Measurements from ENCODE around the gene HTR3E.
"Not testable (repeated sequence)": the region's sequence is repeated elsewhere in the genome, so short reads cannot be mapped to it uniquely, and the experiment has no call there.

HTR3E gene

GRCh38 chr3:184096811-184097383 lies at the start of gene HTR3E:
TSS of gene HTR3E (plus strand) at chr3:184097064. CDS start at chr3:184097530, 466 bp downstream.
- no peak for DNase-seq (ENCODE audit: low read depth in 2 of 2, low spot score in 1 of 2)

GRCh38 chr3:184050217-184050847 lies 46.5 kb upstream of the HTR3E start:
- DNase-seq (ENCODE audit: low read depth in 2 of 2, low spot score in 1 of 2): no peak

DNA sequence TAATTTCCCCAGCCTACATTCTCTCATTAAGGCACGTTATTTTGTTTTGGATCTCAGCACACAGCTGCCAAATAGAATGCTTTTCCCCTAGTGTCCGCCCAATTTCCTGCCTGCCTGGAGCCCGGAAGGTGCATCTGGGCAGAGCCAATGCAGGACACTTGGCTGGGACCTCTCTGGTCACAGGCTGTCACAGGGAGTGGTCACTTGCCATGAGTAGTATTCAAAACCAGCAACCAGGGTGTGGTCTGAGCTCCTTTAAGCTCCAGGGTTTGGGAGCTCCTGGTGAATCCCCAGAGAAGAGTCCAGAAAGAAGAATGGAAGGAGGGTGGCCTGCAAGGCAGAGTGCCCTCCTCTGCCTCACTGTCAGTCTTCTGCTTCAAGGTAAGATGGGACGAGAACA lies 44.1 kb upstream of the HTR3E start, which contains the start of gene HTR3C:
Gene HTR3C, plus strand, starts transcription at position 281 of the 400 bp plus-strand sequence. Its CDS starts 34 bp downstream, at position 315.
- DNase-seq (ENCODE audit: low read depth in 2 of 2, low spot score in 1 of 2): no peak

DNA sequence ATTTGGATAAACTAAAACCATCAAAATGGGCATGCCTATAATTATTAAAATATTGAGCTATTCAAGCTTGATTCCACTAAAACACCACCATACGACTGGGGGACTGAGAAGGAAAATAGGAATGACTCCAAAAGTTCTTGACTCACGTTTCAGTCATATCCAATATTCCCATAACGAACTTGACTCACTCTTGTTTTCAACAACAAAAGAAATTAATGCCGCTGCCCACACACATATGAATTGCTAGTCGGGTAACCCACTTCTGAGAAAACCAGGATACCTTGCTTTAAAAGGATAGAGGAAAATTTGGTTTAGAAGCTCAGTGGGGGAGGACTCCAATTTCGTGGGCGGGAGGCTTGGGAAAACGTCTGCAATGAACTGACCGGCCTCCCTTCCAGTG lies 38.8 kb upstream of the HTR3E start:
- no peak for DNase-seq (ENCODE audit: low read depth in 2 of 2, low spot score in 1 of 2)

DNA sequence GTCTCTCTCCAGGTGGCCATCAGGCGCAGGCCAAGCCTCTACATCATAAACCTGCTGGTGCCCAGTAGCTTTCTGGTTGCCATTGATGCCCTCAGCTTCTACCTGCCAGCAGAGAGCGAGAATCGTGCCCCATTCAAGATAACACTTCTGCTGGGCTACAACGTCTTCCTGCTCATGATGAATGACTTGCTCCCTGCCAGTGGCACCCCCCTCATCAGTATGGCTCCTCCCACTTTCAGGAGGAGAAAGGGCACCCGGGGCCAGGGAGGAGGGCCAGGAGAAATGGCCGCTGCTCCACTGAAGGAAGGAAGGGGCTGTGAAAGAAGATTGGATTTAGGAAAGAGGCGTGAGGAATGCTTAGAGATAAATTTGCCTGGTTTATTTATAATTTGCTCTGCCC lies 37.4 kb upstream of the HTR3E start:
- DNase-seq (ENCODE audit: low read depth in 2 of 2, low spot score in 1 of 2): no peak

- no peak for DNase-seq (ENCODE audit: low read depth in 2 of 2, low spot score in 1 of 2)
Observed at GRCh38 chr3:184062637-184063036, 34.2 kb upstream of the HTR3E start.

- DNase-seq (ENCODE audit: low read depth in 2 of 2, low spot score in 1 of 2): no peak
Observed at GRCh38 chr3:184066211-184066610, 30.7 kb upstream of the HTR3E start.

DNA sequence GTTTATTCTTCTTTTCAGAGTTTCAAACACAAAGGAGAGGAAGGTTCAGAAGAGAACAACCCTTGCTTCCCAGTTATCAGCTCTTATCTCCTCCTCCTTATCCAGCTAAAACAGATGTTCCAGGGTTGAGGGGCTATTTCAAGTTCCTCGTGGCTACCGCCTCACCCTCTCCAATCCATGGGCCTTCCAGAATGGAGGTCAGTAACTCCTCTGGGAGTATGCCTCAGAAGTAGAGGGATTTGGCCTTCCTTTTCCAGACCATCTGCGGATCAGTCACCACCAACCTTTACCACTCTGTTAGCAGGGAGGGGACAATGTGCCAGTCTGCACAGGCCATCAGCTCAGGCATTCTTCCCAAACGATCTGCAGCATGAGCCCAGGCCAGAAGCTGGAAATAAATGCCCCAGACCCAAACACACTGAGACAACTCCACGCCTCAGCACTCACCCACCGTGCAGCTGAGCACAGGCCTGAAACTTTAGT lies 29.2 kb upstream of the HTR3E start:
- no peak for DNase-seq (ENCODE audit: low read depth in 2 of 2, low spot score in 1 of 2)

GRCh38 chr3:184068344-184068743 lies 28.5 kb upstream of the HTR3E start:
- no peak for DNase-seq (ENCODE audit: low read depth in 2 of 2, low spot score in 1 of 2)

DNA sequence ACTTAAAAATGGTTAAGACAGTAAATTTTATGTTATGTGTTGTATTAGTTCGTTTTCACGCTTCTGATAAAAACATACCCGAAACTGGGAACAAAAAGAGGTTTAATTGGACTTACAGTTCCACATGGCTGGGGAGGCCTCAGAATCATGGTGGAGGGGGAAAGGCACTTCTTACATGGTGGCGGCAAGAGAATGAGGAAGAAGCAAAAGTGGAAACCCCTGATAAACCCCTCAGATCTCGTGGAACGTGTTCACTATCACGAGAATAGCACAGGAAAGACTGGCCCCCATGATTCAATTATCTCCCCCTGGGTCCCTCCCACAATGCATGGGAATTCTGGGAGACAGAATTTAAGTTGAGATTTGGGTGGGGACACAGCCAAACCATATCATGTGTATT lies 25.7 kb upstream of the HTR3E start:
- not testable (repeated sequence) for DNase-seq (ENCODE audit: low read depth in 2 of 2, low spot score in 1 of 2)

GRCh38 chr3:184073621-184074020 lies 23.2 kb upstream of the HTR3E start:
- DNase-seq (ENCODE audit: low read depth in 2 of 2, low spot score in 1 of 2): no peak

DNA sequence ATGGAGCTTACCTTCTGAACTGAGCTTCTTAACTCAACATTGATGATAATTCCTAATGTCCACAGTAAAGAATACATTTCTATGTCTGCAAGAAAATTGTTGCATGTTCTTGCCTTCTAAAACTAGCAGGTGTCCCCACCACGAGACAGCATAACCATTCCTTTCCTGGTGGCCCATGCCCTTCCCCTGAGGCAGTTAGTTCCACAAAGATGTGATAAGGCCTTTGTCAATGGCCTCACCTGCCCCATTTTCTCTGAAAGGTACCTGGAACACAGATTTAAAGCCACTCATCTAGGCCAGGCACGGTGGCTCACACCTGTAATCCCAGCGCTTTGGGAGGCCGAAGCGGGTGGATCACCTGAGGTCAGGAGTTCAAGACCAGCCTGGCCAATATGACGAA lies 21.0 kb upstream of the HTR3E start:
- no peak for DNase-seq (ENCODE audit: low read depth in 2 of 2, low spot score in 1 of 2)

- no peak for DNase-seq (ENCODE audit: low read depth in 2 of 2, low spot score in 1 of 2)
Observed at GRCh38 chr3:184077881-184078280, 19.0 kb upstream of the HTR3E start.

DNA sequence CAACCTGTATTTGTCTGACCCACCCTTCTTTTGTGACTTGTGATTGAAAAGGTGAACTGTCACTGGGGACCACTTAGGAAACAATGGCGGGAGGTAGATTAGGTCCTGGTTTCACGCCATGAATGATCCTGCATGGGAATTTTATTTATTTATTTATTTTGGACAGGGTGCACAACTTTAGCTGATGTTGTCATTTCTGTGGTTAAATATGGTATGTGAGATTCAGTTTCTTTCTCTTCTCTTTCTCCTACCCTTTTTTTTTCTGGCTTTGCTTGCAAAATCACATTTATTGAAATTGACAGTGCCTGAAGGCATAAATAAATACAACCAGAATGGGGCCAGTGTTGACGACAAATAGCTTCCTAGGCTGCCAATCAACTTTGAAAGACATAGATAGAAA lies 18.0 kb upstream of the HTR3E start:
- DNase-seq (ENCODE audit: low read depth in 2 of 2, low spot score in 1 of 2): no peak

- no peak for DNase-seq (ENCODE audit: low read depth in 2 of 2, low spot score in 1 of 2)
Observed at GRCh38 chr3:184081116-184081830, 15.6 kb upstream of the HTR3E start.

- DNase-seq (ENCODE audit: low read depth in 2 of 2, low spot score in 1 of 2): no peak
Observed at GRCh38 chr3:184082034-184082433, 14.8 kb upstream of the HTR3E start.

DNA sequence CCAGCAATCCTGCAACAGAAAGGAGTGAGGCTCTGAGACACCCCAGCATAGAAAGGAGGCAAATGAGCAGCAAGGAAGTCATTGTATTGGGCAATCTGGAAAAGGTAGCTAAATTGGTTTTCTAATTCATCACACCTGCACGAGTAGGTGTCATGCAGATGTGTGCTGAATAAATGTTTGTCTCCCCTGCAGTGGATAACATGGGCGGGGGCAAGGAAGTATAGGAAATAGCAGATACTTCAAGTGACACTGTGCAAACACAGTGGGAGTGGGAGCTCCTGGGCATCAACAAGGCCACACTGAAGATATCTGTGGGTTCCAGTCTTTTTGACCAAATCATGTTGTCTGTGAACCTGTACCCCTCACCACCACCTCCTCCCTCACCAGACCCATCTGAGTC lies 14.4 kb upstream of the HTR3E start:
- DNase-seq (ENCODE audit: low read depth in 2 of 2, low spot score in 1 of 2): no peak

GRCh38 chr3:184085389-184085852 lies 11.4 kb upstream of the HTR3E start:
- no peak for DNase-seq (ENCODE audit: low read depth in 2 of 2, low spot score in 1 of 2)

DNA sequence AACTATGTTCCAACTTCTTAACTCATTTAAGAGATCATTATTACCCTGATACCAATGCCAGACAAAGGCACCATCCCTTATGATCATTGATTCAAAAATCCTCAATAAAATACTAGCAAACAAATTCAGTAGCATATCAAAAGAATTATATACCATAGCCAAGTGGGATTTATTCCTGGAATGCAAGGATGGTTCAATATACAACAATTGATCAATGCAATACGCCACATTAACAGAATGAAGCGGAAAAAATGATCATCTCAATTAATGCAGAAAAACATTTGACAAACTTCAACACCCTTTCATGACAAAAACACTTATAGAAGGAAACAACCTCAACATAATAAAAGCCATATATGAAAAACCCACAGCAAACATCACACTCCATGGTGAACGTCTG lies 4.7 kb upstream of the HTR3E start:
- DNase-seq (ENCODE audit: low read depth in 2 of 2, low spot score in 1 of 2): no peak

DNA sequence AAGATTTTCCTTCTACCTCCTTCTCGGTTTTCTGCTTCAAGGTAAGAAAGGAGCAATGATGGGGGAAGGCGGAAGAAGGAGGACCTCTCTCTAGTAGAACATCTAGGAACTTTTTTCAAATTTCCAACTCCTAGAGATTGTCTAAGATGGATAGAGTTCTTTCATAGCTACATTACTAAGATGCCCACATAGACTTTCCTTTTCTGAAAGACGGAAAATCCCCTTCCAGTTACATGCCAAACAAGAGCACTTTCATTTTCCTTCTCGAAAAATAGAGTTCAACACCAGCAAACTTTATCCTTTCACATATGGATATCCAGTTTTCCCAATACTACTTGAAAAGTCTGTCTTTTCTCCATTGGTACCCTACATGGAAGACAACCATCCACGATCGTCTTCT lies 692 bp downstream of the HTR3E start:
- no peak for DNase-seq (ENCODE audit: low read depth in 2 of 2, low spot score in 1 of 2)

DNA sequence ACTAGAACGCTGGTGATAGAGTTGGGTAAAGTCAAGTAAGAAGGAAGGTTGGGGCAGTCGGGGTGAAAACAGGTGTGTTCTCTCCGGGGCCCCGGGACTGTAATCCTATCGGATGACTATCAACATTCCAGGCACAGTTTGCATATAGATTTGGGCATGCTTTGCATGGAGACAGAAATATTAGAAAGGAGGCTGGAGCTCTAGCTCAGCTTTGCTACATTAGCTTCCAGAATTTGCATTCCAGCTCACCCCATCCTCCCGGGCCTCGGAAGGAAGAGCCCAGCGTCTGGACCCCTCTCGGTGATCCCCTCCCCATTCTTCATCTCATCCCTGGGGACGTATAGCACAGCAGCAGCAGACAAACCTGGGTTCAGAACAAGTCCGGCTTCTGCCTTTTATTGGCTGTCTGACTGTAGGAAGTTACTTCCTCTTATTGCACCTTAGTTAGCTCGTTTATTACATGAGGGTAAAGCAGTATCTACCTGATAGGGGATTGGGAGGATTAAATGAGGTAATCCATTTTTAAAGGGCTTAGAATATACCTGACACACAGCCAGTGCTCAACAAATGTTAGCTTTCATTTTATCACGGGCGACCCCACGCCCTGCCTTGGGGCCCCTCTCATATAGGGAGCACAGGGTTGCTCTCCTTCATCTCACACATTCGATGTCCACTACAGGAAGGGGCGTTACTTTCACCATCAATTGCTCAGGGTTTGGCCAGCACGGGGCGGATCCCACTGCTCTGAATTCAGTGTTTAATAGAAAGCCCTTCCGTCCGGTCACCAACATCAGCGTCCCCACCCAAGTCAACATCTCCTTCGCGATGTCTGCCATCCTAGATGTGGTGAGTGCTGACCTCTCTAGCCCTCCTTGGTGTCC lies 3.2 kb downstream of the HTR3E start:
- DNase-seq (ENCODE audit: low read depth in 2 of 2, low spot score in 1 of 2): no peak
